GM18498 (cell line): ENCODE data around the gene CC2D1A.

ENCODE experiments used
- ATAC-seq: cut with Tn5 transposase; IDR thresholded peaks from one replicate; pipeline ENCODE4 v1.9.1; 2021; ENCODE audit warnings: mild to moderate bottlenecking, moderate library complexity; ENCODE audit not compliant: unreplicated experiment

CC2D1A gene

GRCh38 chr19:13905634-13906520, at the start of gene CC2D1A, which contains the start of gene BRME1:
Gene CC2D1A, plus strand, starts transcription at chr19:13906201. Its CDS starts 241 bp downstream, at chr19:13906442.
Gene BRME1, minus strand, starts transcription at chr19:13906117. Its CDS starts 1,225 bp downstream, at chr19:13904892.
- ATAC-seq = peak; percentile 94

- ATAC-seq = no peak
These were observed 49.5 kb upstream of the CC2D1A start for GRCh38 chr19:13856497-13856896.

- no peak for ATAC-seq
These were observed 46.6 kb upstream of the CC2D1A start for GRCh38 chr19:13859361-13859880.

GRCh38 chr19:13860679-13861391, 45.2 kb upstream of the CC2D1A start:
- no peak for ATAC-seq

- ATAC-seq = peak; percentile 34
These were observed 44.6 kb upstream of the CC2D1A start for GRCh38 chr19:13861392-13861713.

GRCh38 chr19:13861714-13862531, 44.1 kb upstream of the CC2D1A start:
- peak; percentile 71 for ATAC-seq

GRCh38 chr19:13864046-13864666, 41.8 kb upstream of the CC2D1A start:
- ATAC-seq = no peak

GRCh38 chr19:13864667-13865570, 41.1 kb upstream of the CC2D1A start:
- ATAC-seq = no peak

- ATAC-seq = no peak
These were observed 40.2 kb upstream of the CC2D1A start for GRCh38 chr19:13865571-13866462.

GRCh38 chr19:13866463-13867046, 39.4 kb upstream of the CC2D1A start:
- ATAC-seq = no peak

- ATAC-seq = no peak
These were observed 37.3 kb upstream of the CC2D1A start for GRCh38 chr19:13868663-13869062.

- no peak for ATAC-seq
These were observed 36.7 kb upstream of the CC2D1A start for GRCh38 chr19:13869281-13869680.

GRCh38 chr19:13870873-13871272, 35.1 kb upstream of the CC2D1A start:
- no peak for ATAC-seq

- no peak for ATAC-seq
These were observed 33.7 kb upstream of the CC2D1A start for GRCh38 chr19:13872339-13872694.

- no peak for ATAC-seq
These were observed 33.2 kb upstream of the CC2D1A start for GRCh38 chr19:13872695-13873389.

GRCh38 chr19:13873834-13874515, 32.0 kb upstream of the CC2D1A start:
- ATAC-seq = no peak

- no peak for ATAC-seq
These were observed 30.2 kb upstream of the CC2D1A start for GRCh38 chr19:13875824-13876223.
